ENCODE measurements around the gene ACOX2.

GRCh38 chr3:58574682-58575081 lies 37.7 kb upstream of the ACOX2 start:
- TF ChIP-seq PATZ1 (CRISPR knock-in tag; IDR thresholded peaks at IDR 0.05; ENCODE audit: borderline replicate concordance) (no peak), ZFP3 (CRISPR knock-in tag; IDR thresholded peaks at IDR 0.05) (no peak), TSHZ2 (CRISPR knock-in tag; IDR thresholded peaks at IDR 0.05) (no peak), ZFP30 (CRISPR knock-in tag; IDR thresholded peaks at IDR 0.05) (no peak), OSR1 (CRISPR knock-in tag; IDR thresholded peaks at IDR 0.05) (no peak), CSDC2 (CRISPR knock-in tag; IDR thresholded peaks at IDR 0.05) (no peak)

Measured in SK-N-SH treated with all-trans-retinoic acid at 6 μM for 48 hours (cell line).